GM19328 (cell line): ENCODE results near the gene EPB41L4B.
"Not testable (repeated sequence)": the region's sequence is repeated elsewhere in the genome, so short reads cannot be mapped to it uniquely, and the experiment has no call there.

Experiments
- ATAC-seq: cut with Tn5 transposase; IDR thresholded peaks from one replicate; pipeline ENCODE4 v1.9.1; 2021; ENCODE audit warnings: mild to moderate bottlenecking, moderate library complexity; ENCODE audit not compliant: unreplicated experiment

Gene EPB41L4B

GRCh38 chr9:109246533-109246932, 74.3 kb downstream of the EPB41L4B start:
- no peak for ATAC-seq

GRCh38 chr9:109245310-109245897, 75.5 kb downstream of the EPB41L4B start:
- no peak for ATAC-seq

GRCh38 chr9:109244179-109245132, 76.4 kb downstream of the EPB41L4B start:
- ATAC-seq: peak; percentile 81

- no peak for ATAC-seq
Observed at GRCh38 chr9:109242741-109243140, 78.1 kb downstream of the EPB41L4B start.

- ATAC-seq: no peak
Observed at GRCh38 chr9:109242014-109242413, 78.8 kb downstream of the EPB41L4B start.

- ATAC-seq: no peak
Observed at GRCh38 chr9:109241207-109241606, 79.7 kb downstream of the EPB41L4B start.

GRCh38 chr9:109239240-109239639, 81.6 kb downstream of the EPB41L4B start:
- ATAC-seq: no peak

GRCh38 chr9:109238655-109239054, 82.2 kb downstream of the EPB41L4B start:
- ATAC-seq: no peak

- ATAC-seq: no peak
Observed at GRCh38 chr9:109238125-109238524, 82.7 kb downstream of the EPB41L4B start.

- ATAC-seq: no peak
Observed at GRCh38 chr9:109232449-109233237, 88.2 kb downstream of the EPB41L4B start.

GRCh38 chr9:109231593-109231992, 89.3 kb downstream of the EPB41L4B start:
- ATAC-seq: no peak

- no peak for ATAC-seq
Observed at GRCh38 chr9:109230277-109230676, 90.6 kb downstream of the EPB41L4B start.

- ATAC-seq: no peak
Observed at GRCh38 chr9:109229682-109230081, 91.2 kb downstream of the EPB41L4B start.

- ATAC-seq: no peak
Observed at GRCh38 chr9:109228093-109228642, 92.7 kb downstream of the EPB41L4B start.

- ATAC-seq: no peak
Observed at GRCh38 chr9:109225629-109226028, 95.2 kb downstream of the EPB41L4B start.

GRCh38 chr9:109224751-109225150, 96.1 kb downstream of the EPB41L4B start:
- ATAC-seq: no peak

GRCh38 chr9:109218242-109218641, 102.6 kb downstream of the EPB41L4B start:
- ATAC-seq: not testable (repeated sequence)

GRCh38 chr9:109214414-109214813, 106.4 kb downstream of the EPB41L4B start:
- no peak for ATAC-seq

- ATAC-seq: no peak
Observed at GRCh38 chr9:109213285-109214121, 107.4 kb downstream of the EPB41L4B start.

- no peak for ATAC-seq
Observed at GRCh38 chr9:109212768-109213167, 108.1 kb downstream of the EPB41L4B start.
